Skin epidermis (tissue), 12 donors: ENCODE results near the gene GLS2.
"Not testable (repeated sequence)": the region's sequence is repeated elsewhere in the genome, so short reads cannot be mapped to it uniquely, and the experiment has no call there.

Experiments used
- H3K27ac ChIP-seq, 21 experiments: fragments of 200-600 bp; sonication (generic) in 11 of 21; one replicate each; pipeline ENCODE4 v1.5.0; 2020; ENCODE audit warnings: mild to moderate bottlenecking in 3 of 21, inconsistent platforms in 2 of 21, moderate library complexity in 2 of 21
- H3K4me3 ChIP-seq, 7 experiments: fragments of 200-600 bp; sonication (generic) in 2 of 7; one replicate each; pipeline ENCODE4 v1.5.0; 2020; ENCODE audit warnings: inconsistent platforms in 2 of 7, mild to moderate bottlenecking in 2 of 7, moderate library complexity in 1 of 7

The GLS2 gene

DNA sequence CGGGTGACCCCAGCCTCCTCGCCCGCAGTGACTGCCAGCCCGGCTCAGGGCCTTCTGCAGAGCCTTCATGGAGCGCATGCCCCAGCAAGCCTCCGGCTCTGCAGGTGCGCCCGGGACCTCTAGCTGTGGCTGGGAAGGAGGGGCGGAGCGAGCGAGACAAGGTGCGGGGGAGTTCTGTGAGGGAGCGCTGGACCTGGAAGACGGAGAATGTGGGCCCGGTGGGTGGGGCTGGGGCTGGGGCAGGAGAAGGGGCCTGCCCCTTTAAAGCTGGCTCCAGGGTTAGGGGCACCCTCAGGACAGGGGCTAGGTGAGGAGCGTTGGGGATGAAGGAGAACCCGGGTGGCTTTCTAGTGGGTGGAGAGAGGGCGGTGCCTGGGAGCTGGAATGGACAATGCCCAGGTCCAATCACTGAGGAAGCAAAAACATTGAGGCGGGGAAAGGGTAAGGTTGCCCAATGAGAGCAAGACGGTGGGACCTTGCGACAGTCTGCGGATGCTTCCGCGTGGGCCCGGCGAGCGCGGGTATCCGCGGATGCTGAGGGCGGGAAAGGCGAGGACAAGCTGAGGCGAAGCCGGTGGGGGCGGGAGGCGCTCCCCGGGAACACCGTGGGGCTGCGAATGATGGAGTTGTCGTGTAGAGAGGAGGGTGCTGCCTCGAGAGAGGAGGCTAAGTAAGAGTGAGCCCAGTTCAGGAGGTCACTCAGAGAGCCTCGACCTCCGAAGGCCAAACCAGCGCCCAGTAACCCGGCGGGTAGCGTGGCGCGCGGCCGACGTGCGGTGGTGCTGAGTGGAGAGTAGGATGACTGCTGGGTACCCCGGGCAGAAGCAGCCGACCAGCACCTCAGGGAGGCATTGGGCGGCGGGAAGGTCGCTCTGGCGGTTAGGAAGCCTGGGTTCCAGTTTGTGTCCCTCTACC lies at the start of gene GLS2:
TSS of gene GLS2 (minus strand) at position 121 of the 915 bp plus-strand sequence. CDS start at position 78, 43 bp downstream.
- H3K27ac ChIP-seq, result peak within 1 kb of the TSS in 7 of 21 experiments; percentile 6 to 48 (median 29)

DNA sequence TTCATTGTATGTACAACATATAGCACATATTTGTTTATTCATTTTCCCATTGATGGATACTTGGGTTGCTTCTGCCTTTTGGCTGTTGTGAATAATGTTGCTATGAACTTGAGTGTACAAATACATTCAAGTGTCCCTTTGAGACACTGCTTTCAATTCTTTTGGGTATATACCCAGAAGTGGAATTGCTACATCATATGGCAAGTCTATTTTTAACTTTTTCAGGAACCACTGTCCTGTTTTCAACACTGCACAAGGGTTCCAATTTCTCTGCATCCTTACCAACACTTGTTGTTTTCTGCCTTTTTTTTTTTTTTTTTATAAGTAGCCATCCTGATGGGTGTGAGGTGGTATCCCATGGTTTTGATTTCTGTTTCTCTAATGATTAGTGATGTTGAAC lies 49.6 kb upstream of the GLS2 start:
- Histone ChIP-seq H3K27ac (no peak overlapping the region), H3K4me3 (no peak overlapping the region)

More for the DNA sequence above, at the start of gene GLS2:
- peak within 1 kb of the TSS; percentile 37 to 71 (median 50) for H3K4me3 ChIP-seq

DNA sequence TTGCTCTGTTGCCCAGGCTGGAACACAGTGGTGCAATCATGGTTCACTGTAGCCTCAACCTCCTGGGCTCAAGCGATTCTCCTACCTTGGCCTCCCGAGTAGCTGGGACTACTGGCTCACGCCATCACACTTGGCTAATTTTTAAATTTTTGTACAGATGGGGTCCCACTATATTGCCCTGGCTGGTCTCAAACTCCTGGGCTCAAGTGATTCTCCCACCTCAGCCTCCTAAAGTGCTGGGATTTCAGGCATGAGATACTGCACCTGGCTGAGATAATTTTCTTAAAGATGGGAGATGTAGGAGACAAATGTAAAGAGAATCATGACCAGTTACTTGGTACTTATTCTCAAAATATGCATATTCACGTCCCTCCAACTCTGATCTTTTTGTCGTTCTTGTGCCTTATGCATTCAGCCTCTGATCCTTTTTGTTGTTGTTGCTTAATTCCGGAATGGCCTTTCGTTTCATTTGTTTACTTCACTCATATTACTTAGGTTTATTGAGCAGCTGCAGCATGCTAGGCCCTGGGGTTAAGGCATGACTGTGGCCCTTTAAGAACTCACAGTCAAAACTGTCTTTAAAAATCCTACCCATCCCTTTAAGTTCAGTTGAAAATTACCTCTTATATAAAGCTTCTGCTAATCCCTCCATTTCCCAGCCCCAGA lies 42.6 kb upstream of the GLS2 start:
- no peak overlapping the region for H3K27ac ChIP-seq

DNA sequence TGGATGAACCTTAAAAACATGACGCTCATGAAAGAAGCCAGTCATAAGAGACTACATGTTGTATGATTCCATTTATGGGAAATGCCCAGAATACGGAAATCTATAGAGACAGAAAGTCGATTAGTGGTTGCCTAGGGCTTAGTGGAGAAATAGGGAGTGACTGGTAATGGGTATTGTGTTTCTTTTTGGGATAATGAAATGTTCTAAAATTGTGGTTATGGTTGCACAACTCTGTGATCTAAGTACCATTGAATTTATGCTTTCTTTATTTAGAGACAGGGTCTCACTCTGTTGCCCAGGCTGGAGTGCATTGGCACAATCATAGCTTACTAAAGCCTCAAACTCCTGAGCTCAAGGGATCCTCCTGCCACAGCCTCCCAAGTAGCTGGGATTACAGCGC lies 41.7 kb upstream of the GLS2 start:
- Histone ChIP-seq H3K4me3 (no peak overlapping the region), H3K27ac (peak overlapping the region in 1 of 21 experiments; percentile 47)

More for the DNA sequence above, 42.6 kb upstream of the GLS2 start:
- H3K4me3 ChIP-seq, result no peak overlapping the region

DNA sequence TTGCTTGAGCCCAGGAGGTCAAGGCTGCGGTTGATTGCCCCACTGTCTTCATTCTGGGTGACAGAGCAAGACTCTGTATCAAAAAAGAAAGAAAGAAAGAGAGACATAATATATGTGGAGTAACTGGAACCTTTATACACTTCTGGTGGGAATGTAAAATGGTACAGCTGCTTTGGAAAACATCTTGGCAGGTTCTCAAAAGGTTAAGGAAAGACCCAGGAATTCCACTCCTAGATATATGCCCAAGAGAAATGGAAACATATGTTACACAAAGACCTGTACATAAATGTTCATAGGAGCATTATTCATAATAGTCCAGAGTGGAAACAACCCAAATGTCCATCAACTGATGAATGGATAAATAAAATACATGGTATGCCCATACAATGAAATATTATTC lies 40.9 kb upstream of the GLS2 start:
- Histone ChIP-seq H3K4me3 (no peak overlapping the region), H3K27ac (no peak overlapping the region)

DNA sequence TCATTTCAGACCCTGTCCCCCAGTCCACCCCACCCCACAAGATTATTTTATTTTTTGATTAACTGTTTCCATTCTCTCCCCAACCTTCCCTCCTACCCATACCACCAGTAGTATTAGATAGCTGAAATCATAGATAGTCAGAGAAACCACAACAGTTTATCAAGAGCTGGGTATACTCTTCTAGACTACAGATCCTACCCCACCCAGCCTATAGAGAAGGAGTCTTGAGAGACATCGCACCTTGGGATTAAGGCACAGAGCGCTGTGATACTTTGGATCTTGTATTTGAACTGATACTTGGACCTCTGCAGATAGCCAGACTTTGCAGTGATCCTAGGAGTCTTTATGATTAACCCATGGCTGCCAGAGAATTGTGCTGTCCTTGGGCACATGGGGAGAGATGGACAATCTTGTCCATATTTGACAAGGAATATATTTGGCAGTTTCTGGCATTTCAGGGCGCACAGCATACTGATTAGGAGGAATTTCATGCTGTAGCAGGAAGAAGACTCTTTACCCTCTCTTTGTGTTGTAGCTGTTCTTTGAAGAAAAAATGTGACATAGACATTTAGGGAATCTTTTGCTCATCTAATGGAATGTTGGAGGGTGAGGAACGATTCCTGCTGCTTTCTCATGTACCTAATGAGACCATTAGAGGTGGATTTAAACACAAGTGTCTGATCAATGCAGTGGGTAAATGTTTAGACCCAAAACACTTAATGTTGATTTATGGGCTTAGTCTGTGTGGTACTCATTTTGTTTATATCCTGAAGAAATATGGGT lies 34.6 kb upstream of the GLS2 start:
- H3K27ac ChIP-seq, result peak overlapping the region in 18 of 21 experiments; percentile 40 to 91 (median 80)

DNA sequence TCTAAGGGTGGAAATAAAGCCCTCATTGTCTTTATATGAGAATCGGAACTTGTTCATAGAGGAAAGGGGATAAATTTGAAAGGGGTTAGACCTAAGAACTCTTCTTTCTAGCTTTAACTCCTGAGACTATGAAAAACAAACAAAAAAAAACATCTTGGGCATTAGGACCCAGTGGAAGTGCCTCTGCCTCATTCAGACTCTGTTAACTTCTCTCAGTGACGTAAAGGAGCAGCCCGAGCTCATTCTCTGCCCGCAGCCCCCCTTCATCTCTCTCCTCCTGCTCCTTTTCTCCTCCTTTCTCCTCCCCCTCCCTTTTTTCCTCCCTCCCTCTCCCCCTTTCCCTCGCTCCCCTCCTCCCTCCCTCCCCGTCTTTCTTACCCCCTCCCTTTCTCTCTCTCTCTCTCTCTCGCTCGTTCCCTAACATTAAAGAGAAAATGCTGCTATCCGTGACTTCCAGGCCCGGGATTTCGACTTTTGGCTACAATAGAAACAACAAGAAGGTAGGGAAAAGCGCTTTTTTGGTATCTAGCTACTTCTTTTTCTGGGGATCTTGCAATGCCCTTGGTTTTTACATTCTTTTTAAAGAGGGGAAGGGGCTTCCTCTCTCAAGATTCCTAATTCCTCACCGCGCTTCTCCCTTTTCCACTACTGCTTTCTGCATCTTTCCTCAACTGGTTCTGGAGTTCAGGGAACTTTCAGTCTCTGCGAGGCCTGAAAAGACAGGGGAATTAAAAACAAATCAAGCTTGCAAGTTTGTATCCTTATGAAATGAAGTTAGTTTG lies 33.8 kb upstream of the GLS2 start, which contains the start of gene RBMS2:
TSS of gene RBMS2 (plus strand) at position 231 of the 782 bp plus-strand sequence. CDS start at position 435, 204 bp downstream.
- H3K27ac ChIP-seq, result peak within 1 kb of the TSS; percentile 40 to 91 (median 79)
- H3K4me3 ChIP-seq, result peak within 1 kb of the TSS; percentile 29 to 49 (median 44)

More for the DNA sequence above, 34.6 kb upstream of the GLS2 start:
- H3K4me3 ChIP-seq, result peak overlapping the region; percentile 29 to 49 (median 44)

DNA sequence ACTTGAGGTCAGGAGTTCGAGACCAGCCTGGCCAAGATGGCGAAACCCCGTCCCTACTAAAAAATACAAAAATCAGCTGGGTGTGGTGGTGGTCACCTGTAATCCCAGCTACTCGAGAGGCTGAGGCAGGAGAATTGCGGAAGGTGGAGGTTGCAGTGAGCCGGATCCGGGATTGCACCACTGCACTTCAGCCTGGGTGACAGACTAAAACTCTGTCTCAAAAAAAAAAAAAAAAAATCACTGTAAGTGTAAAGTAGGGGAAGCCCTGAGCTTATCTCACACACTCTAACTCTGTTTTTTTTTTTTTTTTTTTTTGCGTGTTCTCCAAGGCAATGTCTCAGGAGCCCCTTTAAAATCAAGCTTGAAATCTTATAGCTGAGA lies 33.2 kb upstream of the GLS2 start:
- peak overlapping the region in 20 of 21 experiments; percentile 40 to 91 (median 80) for H3K27ac ChIP-seq
- peak overlapping the region; percentile 29 to 49 (median 44) for H3K4me3 ChIP-seq

DNA sequence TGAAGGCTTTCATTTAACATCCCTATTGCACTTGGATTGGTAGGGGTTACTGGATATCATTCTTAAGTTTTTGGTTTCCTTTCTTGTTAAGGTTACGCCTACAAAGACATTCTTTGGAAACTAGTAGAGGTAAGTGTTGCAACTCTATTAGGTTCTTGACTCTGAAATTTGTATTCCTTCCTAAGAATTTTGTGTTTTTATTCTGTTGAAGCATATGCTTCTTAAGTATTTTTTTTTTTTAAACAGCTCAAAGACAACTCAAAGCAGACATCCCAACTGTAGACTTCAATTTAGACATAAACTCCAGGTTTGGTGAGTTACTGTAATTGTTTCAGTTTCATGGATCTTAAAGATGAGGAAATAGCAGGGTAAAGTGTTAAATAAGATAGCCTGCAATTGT lies 32.5 kb upstream of the GLS2 start:
- Histone ChIP-seq H3K27ac (peak overlapping the region in 17 of 21 experiments; percentile 15 to 89 (median 79)), H3K4me3 (no peak overlapping the region)

DNA sequence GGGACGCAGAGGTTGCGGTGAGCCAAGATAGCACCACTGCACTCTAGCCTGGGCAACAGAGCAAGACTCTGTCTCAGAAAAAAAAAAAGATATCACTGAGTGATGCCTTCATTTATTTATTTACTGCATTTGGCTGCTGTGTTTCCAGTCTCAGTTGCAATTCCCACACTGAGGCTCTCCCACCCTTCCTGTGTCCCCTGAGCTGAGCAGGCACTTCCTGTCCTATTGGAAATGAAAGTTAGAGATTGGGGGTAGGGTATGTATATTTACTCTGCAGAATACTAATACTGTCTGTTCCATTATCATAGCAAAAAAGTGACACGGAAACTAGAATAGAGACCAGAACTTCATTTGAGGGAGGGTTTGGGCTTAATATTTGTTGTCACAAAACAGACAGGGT lies 32.1 kb upstream of the GLS2 start:
- peak overlapping the region in 16 of 21 experiments; percentile 10 to 89 (median 78) for H3K27ac ChIP-seq

DNA sequence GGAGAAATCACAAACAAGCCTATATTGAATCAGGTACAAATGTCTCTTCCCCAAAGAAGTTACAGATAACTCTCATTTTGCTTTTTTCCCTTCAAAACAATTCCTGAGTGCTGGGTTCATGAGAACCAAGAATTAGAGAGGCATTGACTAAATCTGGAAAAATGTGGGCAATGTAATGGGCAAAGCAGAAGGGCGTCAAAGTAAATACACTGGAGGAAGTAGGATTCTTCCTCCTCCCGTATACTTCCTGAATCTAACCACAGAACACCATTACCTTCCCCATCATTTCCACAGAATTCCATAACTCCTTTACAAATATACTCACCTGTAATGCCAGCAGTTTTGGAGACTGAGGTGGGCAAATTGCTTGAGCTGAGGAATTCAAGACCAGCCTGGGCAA lies 30.6 kb upstream of the GLS2 start:
- H3K27ac ChIP-seq, result no peak overlapping the region

More for the DNA sequence above, 32.1 kb upstream of the GLS2 start:
- H3K4me3 ChIP-seq, result no peak overlapping the region

DNA sequence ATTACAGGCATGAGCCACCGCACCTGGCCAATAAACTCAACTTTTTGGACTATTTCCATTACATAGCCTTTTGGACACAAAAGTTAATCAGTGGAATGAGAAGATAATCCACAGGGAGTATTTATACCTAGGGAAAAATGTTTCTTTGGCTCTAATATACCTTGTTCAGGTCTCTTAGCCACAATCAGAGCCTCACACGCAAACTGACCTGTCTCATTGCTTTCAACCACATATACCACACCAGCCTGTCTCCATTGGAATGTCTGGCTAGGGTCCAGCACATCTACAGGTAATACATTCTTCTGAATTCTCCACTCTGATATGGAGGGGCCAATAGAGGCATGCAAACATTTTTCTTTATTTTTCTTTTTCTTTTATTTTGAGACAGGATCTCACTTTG lies 29.9 kb upstream of the GLS2 start:
- H3K4me3 ChIP-seq, result no peak overlapping the region
- no peak overlapping the region for H3K27ac ChIP-seq

More for the DNA sequence above, 30.6 kb upstream of the GLS2 start:
- no peak overlapping the region for H3K4me3 ChIP-seq

DNA sequence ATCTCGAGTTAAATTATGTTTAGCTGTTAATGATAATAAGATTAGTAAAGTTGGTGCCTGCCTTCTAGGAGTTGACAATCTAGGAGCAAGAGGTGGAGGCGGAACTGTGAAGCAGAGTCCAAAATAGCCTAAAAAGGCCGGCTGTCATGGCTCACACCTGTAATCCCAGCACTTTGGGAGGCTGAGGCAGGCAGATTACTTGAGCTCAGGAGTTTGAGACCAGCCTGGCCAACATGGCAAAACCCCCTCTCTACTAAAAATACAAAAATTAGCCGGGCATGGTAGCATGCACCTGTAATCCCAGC lies 26.0 kb upstream of the GLS2 start:
- not testable (repeated sequence) for H3K27ac ChIP-seq, H3K4me3 ChIP-seq

DNA sequence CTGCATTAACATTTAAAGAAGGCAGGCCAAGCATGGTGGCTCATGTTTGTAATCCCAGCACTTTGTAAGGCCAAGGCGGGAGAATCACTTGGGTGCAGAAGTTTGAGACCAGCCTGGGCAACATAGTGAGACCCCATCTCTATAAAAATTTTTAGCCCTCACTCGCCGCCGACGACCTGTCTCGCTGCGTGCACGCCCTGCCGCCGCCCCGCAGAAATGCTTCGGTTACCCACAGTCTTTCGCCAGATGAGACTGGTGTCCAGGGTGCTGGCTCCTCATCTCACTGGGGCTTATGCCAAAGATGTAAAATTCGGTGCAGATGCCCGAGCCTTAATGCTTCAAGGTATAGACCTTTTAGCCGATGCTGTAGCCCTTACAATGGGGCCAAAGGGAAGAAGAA lies 22.8 kb upstream of the GLS2 start:
- H3K4me3 ChIP-seq, result no peak overlapping the region
- no peak overlapping the region for H3K27ac ChIP-seq

DNA sequence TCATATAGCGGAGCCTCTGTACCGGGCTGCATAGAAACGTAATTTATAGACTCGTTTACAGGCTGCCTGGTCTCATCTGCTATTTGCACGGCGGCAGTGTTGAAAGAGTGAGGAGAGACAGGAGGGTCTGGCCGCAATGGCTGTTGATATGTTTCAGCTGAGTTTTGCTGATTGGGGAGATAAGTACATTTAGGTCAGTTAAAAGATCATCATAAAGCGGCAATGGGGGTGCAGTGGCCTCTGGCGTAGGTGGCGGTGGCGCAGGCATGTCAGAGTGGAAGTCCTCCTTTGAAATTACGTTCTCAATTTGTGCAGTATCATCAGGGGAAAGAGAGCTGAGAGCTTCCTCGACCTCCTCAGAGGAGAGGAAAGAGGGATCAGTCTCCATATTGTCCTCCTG lies 11.9 kb upstream of the GLS2 start:
- H3K4me3 ChIP-seq, H3K27ac ChIP-seq: not testable (repeated sequence)

DNA sequence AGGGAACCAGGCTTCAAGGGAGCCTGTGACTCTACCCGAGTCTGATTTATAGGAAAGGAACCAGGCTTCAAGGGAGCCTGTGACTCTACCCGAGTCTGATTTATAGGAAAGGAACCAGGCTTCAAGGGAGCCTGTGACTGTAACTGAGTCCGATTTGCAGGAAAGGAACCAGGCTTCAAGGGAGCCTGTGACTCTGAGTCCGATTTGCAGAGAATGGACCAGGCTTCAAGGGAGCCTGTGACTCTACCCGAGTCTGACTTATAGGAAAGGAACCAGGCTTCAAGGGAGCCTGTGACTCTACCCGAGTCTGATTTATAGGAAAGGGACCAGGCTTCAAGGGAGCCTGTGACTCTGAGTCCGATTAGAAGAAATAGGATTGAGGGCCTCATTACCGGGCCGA lies 11.5 kb upstream of the GLS2 start:
- not testable (repeated sequence) for H3K4me3 ChIP-seq, H3K27ac ChIP-seq

DNA sequence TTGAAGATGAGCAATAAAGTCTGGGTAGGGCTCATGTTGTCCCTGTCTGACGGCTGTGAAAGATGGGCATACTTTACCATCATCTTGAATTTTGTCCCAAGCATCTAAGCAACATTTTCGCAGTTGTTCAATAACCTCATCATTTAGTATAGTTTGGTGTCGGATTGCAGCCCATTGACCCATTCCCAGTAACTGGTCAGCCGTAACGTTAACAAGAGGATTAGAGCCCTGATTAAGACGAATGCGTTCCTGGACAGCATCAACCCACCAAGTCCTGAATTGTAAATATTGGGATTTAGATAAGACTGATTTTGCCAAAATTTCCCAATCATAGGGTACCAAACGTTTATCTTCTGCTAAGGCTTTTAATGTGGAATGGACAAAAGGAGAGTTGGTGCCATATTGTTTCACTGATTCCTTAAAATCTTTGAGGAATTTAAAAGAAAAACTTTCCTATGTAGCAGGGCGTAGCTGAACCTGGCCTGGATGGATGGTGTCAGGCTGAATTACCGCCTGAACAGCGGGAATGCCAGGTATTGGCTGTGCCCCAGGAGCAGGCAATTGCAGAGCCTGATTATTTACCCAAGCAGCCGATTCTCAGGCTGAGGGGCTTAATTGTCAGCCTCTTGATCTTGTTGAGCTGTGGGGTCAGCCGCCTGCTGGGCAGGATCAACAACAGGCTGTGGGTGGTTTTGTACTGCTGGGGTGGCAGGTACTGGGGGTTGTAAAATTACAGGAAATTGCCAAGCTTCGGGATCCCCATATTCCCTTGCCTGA lies 10.4 kb upstream of the GLS2 start:
- H3K4me3 ChIP-seq, H3K27ac ChIP-seq: not testable (repeated sequence)

DNA sequence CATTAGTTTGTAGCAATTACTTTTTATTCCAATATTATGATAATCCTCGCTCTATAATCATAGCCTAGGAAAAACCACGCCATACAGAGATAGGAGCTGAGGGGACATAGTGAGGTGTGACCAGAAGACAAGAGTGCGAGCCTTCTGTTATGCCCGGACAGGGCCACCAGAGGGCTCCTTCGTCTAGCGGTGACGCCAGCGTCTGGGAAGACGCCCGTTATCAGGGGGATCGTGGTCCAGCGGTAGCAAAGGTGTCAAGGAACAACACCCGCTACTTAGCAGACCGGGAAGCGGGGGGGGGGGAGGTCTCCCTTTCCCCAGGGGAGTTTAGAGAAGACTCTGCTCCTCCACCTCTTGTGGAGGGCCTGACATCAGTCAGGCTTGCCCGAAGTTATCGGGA lies 8.7 kb upstream of the GLS2 start:
- H3K4me3 ChIP-seq, H3K27ac ChIP-seq: not testable (repeated sequence)
